OCI-M1 (cell line): ENCODE measurements around the gene LCLAT1.
"Not testable (repeated sequence)": the region's sequence is repeated elsewhere in the genome, so short reads cannot be mapped to it uniquely, and the experiment has no call there.

Experiments
- DNase-seq: peaks from one replicate; lab custom pipeline; 2025; lab: John Stamatoyannopoulos, UW

Gene LCLAT1

GRCh38 chr2:30454571-30454970 lies 7.5 kb downstream of the LCLAT1 start:
- DNase-seq = no peak

GRCh38 chr2:30455114-30455738 lies 8.2 kb downstream of the LCLAT1 start:
- DNase-seq = peak; percentile 35

- DNase-seq = peak; percentile 14
Observed at GRCh38 chr2:30456106-30456505, 9.1 kb downstream of the LCLAT1 start.

- peak; percentile 19 for DNase-seq
Observed at GRCh38 chr2:30456579-30456978, 9.5 kb downstream of the LCLAT1 start.

- no peak for DNase-seq
Observed at GRCh38 chr2:30457296-30457695, 10.2 kb downstream of the LCLAT1 start.

GRCh38 chr2:30459140-30459539 lies 12.1 kb downstream of the LCLAT1 start:
- no peak for DNase-seq

- no peak for DNase-seq
Observed at GRCh38 chr2:30462131-30462857, 15.2 kb downstream of the LCLAT1 start.

- DNase-seq = no peak
Observed at GRCh38 chr2:30463535-30463934, 16.5 kb downstream of the LCLAT1 start.

- DNase-seq = no peak
Observed at GRCh38 chr2:30464544-30465170, 17.6 kb downstream of the LCLAT1 start.

GRCh38 chr2:30465171-30465545 lies 18.1 kb downstream of the LCLAT1 start:
- peak; percentile 62 for DNase-seq

GRCh38 chr2:30466216-30466615 lies 19.2 kb downstream of the LCLAT1 start:
- DNase-seq = peak; percentile 7

- DNase-seq = not testable (repeated sequence)
Observed at GRCh38 chr2:30467062-30467826, 20.2 kb downstream of the LCLAT1 start.

- no peak for DNase-seq
Observed at GRCh38 chr2:30470426-30470825, 23.4 kb downstream of the LCLAT1 start.

GRCh38 chr2:30472326-30472725 lies 25.3 kb downstream of the LCLAT1 start:
- peak; percentile 89 for DNase-seq

GRCh38 chr2:30475542-30475941 lies 28.5 kb downstream of the LCLAT1 start:
- peak; percentile 49 for DNase-seq

GRCh38 chr2:30476636-30477035 lies 29.6 kb downstream of the LCLAT1 start:
- no peak for DNase-seq

- DNase-seq = no peak
Observed at GRCh38 chr2:30480703-30481322, 33.8 kb downstream of the LCLAT1 start.

GRCh38 chr2:30481323-30481800 lies 34.3 kb downstream of the LCLAT1 start:
- peak; percentile 91 for DNase-seq

- DNase-seq = no peak
Observed at GRCh38 chr2:30482011-30482410, 35.0 kb downstream of the LCLAT1 start.

- DNase-seq = no peak
Observed at GRCh38 chr2:30484145-30484544, 37.1 kb downstream of the LCLAT1 start.

GRCh38 chr2:30484995-30485394 lies 37.9 kb downstream of the LCLAT1 start:
- no peak for DNase-seq

- no peak for DNase-seq
Observed at GRCh38 chr2:30486655-30487054, 39.6 kb downstream of the LCLAT1 start.
